ENCODE measurements around the gene CRABP1.
"Not testable (repeated sequence)": the region's sequence is repeated elsewhere in the genome, so short reads cannot be mapped to it uniquely, and the experiment has no call there.

Gene CRABP1

GRCh38 chr15:78368651-78369050 lies 28.5 kb downstream of the CRABP1 start:
- DNase-seq (ENCODE audit: low read depth): no peak
- no peak overlapping the region for H3K4me3 ChIP-seq (ENCODE audit: low read depth, low read length)
- no peak for TF ChIP-seq CTCF (IDR thresholded peaks at IDR 0.05; ENCODE audit: low read depth, low read length, missing control alignments)
- in situ Hi-C loops (cut with HindIII; ENCODE audit: low sequenced_read_pairs): no loop called here

- no peak overlapping the region for H3K4me3 ChIP-seq (ENCODE audit: low read depth, low read length)
- no peak for TF ChIP-seq CTCF (IDR thresholded peaks at IDR 0.05; ENCODE audit: low read depth, low read length, missing control alignments)
- in situ Hi-C loops (cut with HindIII; ENCODE audit: low sequenced_read_pairs): no loop called here
- no peak for DNase-seq (ENCODE audit: low read depth)
Observed at GRCh38 chr15:78369161-78369560, 29.0 kb downstream of the CRABP1 start.

GRCh38 chr15:78370013-78370412 lies 29.9 kb downstream of the CRABP1 start:
- in situ Hi-C loops (cut with HindIII; ENCODE audit: low sequenced_read_pairs): no loop called here
- DNase-seq (ENCODE audit: low read depth): no peak
- no peak overlapping the region for H3K4me3 ChIP-seq (ENCODE audit: low read depth, low read length)
- TF ChIP-seq CTCF (IDR thresholded peaks at IDR 0.05; ENCODE audit: low read depth, low read length, missing control alignments): no peak

- no peak for DNase-seq (ENCODE audit: low read depth)
- in situ Hi-C loops (cut with HindIII; ENCODE audit: low sequenced_read_pairs): no loop called here
- no peak for TF ChIP-seq CTCF (IDR thresholded peaks at IDR 0.05; ENCODE audit: low read depth, low read length, missing control alignments)
- H3K4me3 ChIP-seq (ENCODE audit: low read depth, low read length): no peak overlapping the region
Observed at GRCh38 chr15:78372880-78373279, 32.7 kb downstream of the CRABP1 start.

- in situ Hi-C loops (cut with HindIII; ENCODE audit: low sequenced_read_pairs): no loop called here
- DNase-seq (ENCODE audit: low read depth): no peak
- no peak for TF ChIP-seq CTCF (IDR thresholded peaks at IDR 0.05; ENCODE audit: low read depth, low read length, missing control alignments)
- H3K4me3 ChIP-seq (ENCODE audit: low read depth, low read length): no peak overlapping the region
Observed at GRCh38 chr15:78374436-78375393, 34.6 kb downstream of the CRABP1 start.

GRCh38 chr15:78380143-78380542 lies 40.0 kb downstream of the CRABP1 start:
- in situ Hi-C loops (cut with HindIII; ENCODE audit: low sequenced_read_pairs); H3K4me3 ChIP-seq (ENCODE audit: low read depth, low read length); DNase-seq (ENCODE audit: low read depth): not testable (repeated sequence)

GRCh38 chr15:78382114-78382880 lies 42.1 kb downstream of the CRABP1 start:
- in situ Hi-C loops (cut with HindIII; ENCODE audit: low sequenced_read_pairs): no loop called here
- H3K4me3 ChIP-seq (ENCODE audit: low read depth, low read length): no peak overlapping the region
- DNase-seq (ENCODE audit: low read depth): no peak
- no peak for TF ChIP-seq CTCF (IDR thresholded peaks at IDR 0.05; ENCODE audit: low read depth, low read length, missing control alignments)
